ENCODE results near the gene STRN.
"Not testable (repeated sequence)": the region's sequence is repeated elsewhere in the genome, so short reads cannot be mapped to it uniquely, and the experiment has no call there.

Gene STRN

DNA sequence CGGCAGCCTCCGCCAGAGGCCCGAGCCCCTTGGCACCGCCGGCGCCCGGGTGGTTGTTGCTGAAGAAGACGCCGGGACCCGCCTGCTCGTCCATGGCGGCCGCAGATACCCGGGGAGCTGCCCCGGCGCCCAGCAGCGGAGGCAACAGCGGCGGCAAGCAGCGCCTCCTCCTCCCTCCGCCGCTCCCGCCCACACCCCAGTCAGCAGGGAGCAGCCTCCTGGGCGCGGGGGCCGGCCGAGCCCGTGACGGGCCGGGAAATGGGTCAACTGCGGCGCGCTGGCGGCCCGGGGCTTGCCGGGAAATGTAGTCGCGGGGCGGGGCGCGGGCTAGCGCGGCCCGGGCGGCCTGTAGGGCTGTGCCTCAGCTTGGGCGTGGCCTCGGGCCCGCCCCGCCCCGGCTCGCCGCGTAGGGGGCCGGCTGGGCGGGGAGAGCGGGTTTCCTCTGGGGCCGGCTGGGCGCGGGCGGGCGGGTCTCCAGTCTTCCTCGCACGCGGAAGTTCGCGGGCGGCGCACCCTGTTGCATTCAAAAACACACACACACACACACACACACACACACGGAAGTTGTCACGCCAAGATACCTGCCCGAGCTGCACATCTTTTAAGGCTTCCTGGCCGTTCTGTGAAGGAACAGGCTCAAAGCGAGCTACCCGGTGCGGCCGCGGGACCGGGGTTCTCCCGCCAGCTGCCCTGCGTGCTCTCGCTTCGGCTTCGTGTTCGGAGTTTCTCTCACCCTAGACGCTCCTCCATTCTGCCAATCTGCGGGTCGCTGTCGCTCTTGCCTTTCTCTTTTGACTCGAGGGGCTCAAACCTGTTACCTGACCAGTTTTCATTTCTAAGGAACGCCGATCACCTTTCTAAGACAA lies at the start of gene STRN:
Gene STRN (minus strand): TSS at position 167 of the 866 bp plus-strand sequence. CDS start 73 bp downstream, at position 94.
- DNase-seq (ENCODE audit: low read depth): peak; percentile 98

DNA sequence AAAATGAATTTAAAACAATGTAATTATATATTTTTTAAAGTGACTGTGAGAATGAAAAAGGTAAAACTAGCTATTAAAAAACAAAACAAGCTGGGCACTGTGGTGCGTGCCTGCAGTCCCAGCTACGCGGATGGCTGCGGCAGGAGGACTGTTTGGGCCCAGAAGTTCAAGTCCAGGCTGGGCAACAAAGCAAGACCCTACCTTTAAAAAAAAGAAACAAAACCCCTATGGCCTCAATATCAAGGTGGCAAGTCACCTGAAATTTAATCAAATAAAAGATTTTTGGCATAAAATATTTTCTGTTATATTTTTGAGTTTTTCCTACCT lies 46.9 kb upstream of the STRN start:
- no peak for DNase-seq (ENCODE audit: low read depth)

GRCh38 chr2:37011130-37011529 lies 44.8 kb upstream of the STRN start:
- DNase-seq (ENCODE audit: low read depth): no peak

- DNase-seq (ENCODE audit: low read depth): no peak
These were observed 39.0 kb upstream of the STRN start for GRCh38 chr2:37005118-37005868.

GRCh38 chr2:37000988-37001556 lies 34.7 kb upstream of the STRN start:
- no peak for DNase-seq (ENCODE audit: low read depth)

DNA sequence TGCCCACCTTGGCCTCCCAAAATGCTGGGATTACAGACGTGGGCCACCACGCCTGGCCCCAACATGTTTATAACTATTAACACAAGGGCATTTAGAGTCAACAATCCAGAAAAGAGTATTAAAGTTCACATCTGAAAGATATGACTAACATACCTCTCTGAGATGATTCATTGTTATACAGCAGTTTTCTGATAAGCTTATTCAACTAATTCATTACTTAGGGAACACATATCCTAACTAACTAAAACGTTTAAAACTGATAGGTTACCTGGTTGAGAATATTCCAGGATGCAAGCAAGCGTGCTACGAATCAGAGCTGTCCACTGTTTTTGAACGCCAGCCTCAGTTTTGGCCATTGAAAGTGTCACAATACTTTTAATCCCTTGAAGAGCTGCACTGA lies 34.0 kb upstream of the STRN start:
- DNase-seq (ENCODE audit: low read depth): no peak

DNA sequence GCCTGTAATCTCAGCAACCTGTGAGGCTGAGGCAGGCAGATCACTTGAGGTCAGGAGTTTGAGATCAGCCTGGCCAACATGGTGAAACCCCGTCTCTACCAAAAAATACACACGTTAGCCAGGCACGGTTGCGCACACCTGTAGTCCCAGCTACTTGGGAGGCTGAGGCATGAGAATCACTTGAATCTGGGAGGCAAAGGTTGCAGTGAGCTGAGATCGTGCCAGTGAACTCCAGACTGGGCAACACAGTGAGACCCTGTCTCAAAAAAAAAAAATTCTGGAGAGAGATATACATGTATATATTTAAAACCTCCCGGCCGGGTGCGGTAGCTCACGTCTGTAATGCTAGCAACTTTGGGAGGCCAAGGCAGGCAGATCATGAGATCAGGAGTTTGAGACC lies 33.1 kb upstream of the STRN start:
- DNase-seq (ENCODE audit: low read depth): not testable (repeated sequence)

DNA sequence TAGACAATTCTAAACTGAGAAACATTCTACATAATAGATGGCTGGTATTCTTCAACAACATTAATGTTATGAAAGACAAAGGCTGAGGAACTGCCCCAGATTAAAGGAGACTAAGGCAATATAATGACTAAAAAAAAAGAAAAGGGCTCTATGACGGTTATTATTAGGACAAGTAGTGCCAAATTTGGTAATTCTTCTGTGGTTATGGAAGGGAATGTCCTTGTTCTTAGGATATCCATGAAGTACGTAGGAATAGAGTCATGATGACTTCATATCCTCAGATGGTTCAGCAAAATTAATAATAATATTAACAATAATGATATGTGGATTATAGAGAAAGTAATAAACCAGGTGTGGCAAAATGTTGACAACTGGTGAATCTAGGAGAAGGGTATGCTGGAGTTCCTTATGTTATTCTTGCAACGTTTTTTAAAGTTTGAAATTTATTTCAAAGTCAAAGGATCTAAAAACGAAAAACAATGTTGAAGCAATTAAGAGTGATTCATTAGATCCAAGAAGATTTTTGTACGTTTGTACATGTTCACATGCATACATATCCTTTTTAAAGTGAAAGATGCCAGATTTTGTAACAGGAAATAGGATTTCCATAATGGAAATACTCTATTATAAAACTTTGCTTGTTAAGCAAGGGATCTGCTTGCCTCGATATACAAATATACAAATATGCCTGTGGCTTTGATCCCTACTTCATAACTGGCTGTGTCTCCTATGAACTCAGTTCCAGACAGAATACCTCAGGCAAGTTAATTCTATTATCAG lies 27.7 kb upstream of the STRN start:
- DNase-seq (ENCODE audit: low read depth): no peak

DNA sequence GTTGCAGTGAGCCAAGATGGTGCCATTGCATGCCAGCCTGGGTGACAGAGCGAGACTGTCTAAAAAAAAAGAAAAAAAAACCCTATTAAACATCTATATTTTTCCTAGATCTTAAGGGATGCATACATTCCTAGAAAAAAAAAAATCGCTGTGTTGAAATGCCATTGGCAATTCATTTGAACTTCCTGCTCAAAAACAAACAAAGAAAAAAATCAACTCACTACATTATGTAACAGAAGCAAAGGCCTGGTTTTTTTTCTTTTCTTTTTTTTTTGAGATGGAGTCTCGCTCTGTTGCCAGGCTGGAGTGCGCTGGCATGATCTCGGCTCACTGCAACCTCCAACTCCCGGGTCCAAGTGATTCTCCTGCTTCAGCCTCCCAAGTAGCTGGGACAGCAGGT lies 21.7 kb upstream of the STRN start:
- DNase-seq (ENCODE audit: low read depth): no peak

GRCh38 chr2:36982467-36982866 lies 16.1 kb upstream of the STRN start:
- no peak for DNase-seq (ENCODE audit: low read depth)

DNA sequence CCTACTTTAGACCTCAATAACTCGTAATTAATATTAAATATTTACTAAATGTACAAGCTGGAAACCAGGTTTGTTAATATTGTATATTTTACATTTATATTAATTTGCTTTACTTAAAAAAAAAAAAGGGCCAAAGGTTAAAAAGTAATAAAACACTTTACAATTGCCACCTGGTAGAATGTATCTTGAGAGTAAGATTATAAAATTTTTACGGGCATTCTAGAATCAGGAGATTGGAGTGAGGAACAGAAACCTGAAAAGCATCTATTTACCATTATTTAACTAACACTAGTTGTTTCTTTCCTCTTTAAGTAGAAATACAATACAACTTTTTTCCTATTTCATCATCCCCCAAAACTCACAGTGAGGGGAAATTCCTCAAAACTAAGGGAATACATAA lies 15.6 kb upstream of the STRN start:
- no peak for DNase-seq (ENCODE audit: low read depth)

- DNase-seq (ENCODE audit: low read depth): not testable (repeated sequence)
These were observed 12.7 kb upstream of the STRN start for GRCh38 chr2:36979007-36979406.

- DNase-seq (ENCODE audit: low read depth): no peak
These were observed 9.7 kb upstream of the STRN start for GRCh38 chr2:36976065-36976464.

- DNase-seq (ENCODE audit: low read depth): no peak
These were observed 9.0 kb upstream of the STRN start for GRCh38 chr2:36975306-36975705.

DNA sequence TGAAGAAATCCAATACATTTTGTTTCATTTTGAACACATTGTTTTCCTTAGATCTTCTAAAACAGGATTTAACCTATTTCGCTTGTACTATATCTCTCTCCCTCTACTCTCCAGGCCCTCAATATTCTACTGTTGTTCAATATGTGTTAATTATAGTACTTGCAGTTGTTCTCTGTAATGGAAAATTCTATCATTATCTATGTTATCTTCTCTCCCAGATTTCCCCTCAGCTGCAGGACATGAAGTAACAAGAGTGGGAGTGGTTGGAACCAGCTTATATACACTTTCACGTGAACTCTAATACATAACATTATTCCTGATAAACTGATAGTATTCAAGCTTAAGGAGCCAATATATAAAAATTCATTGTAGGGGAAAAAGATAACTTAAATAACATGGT lies 7.0 kb upstream of the STRN start:
- no peak for DNase-seq (ENCODE audit: low read depth)

GRCh38 chr2:36971990-36972389 lies 5.7 kb upstream of the STRN start:
- DNase-seq (ENCODE audit: low read depth): no peak

DNA sequence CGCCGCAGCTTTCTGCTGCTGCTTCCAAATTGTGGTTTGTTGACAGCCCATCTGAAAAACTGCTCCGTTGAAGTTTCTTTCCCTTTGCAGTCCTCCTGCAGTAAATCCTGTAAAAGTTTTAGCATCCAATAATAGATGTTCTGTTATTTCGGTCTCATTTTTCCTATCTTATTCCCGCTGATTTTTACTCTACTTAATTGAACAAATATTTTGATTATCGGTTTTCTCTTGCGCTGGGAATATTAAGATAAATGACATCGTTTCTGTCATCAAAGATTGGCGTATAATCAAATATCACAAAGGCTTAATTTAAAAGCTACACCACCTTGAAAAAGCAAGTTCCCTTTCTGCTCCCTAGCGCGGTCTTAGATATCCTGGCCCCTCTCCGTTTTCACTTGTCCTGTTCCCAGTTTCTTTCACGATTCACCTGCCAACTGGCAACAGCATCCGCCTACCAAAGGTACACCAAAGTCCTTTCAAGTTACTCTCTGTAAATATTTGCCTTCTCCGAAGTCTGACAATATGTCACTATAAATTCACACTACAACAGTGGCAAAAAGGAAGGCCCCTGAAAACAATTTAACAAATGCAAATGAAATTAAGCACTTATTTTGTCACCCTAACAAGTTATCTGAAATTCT lies 1.0 kb upstream of the STRN start:
- DNase-seq (ENCODE audit: low read depth): no peak

DNA sequence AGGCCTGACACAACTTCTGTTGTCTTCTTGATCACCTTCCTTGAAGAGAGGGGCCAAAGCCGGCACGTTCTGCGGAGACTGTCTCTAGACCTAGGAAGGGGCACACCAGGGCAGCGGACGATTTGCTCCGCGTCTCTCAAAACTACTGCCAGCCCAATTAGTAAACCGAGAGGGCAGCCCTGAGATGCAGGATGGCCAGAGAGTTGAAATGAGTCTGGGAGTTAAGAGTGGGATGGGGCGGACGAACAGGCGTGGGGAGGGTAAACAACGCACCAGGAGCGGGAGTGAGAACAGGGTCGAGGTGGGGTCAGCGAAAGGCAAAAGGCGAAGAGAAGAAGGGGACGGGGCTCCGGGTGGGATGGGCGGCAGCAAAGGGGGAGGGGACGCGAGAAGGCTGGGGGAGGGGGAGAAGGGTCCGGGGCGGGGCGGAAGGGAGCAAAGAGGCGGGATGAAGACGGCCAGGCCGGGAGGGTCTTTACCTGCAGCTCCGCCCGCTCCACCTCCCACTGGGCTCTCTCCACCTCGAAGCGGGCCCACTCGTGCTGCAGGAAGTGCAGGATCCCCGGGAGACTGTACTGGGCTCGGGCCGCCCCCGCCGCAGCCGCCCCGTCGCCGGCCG lies 476 bp downstream of the STRN start:
- DNase-seq (ENCODE audit: low read depth): peak; percentile 3

GRCh38 chr2:36965206-36965605 lies 1.1 kb downstream of the STRN start:
- no peak for DNase-seq (ENCODE audit: low read depth)

GRCh38 chr2:36964496-36965058 lies 1.8 kb downstream of the STRN start:
- DNase-seq (ENCODE audit: low read depth): no peak

GRCh38 chr2:36963734-36964133 lies 2.6 kb downstream of the STRN start:
- no peak for DNase-seq (ENCODE audit: low read depth)
